HG03457 (cell line): Measurements from ENCODE around the gene PRLHR.
"Not testable (repeated sequence)": the region's sequence is repeated elsewhere in the genome, so short reads cannot be mapped to it uniquely, and the experiment has no call there.

Experiments used
- ATAC-seq: cut with Tn5 transposase; IDR thresholded peaks from one replicate; pipeline ENCODE4 v1.9.1; 2021; ENCODE audit warnings: moderate number of reproducible peaks; ENCODE audit not compliant: unreplicated experiment

Gene PRLHR

GRCh38 chr10:118595598-118596425, at the start of gene PRLHR:
TSS of gene PRLHR (minus strand) at chr10:118595648. CDS start at chr10:118595244, 404 bp downstream.
- ATAC-seq: no peak

- ATAC-seq: no peak
These were observed 46.8 kb upstream of the PRLHR start for GRCh38 chr10:118642228-118642627.

- ATAC-seq: no peak
These were observed 43.2 kb upstream of the PRLHR start for GRCh38 chr10:118638680-118639079.

GRCh38 chr10:118635674-118636402, 40.4 kb upstream of the PRLHR start:
- ATAC-seq: no peak

- ATAC-seq: no peak
These were observed 38.3 kb upstream of the PRLHR start for GRCh38 chr10:118633786-118634185.

GRCh38 chr10:118629211-118629610, 33.8 kb upstream of the PRLHR start:
- ATAC-seq: no peak

- no peak for ATAC-seq
These were observed 32.9 kb upstream of the PRLHR start for GRCh38 chr10:118628397-118628796.

- ATAC-seq: no peak
These were observed 31.5 kb upstream of the PRLHR start for GRCh38 chr10:118626953-118627352.

GRCh38 chr10:118625504-118625903, 30.1 kb upstream of the PRLHR start:
- no peak for ATAC-seq

GRCh38 chr10:118624747-118625146, 29.3 kb upstream of the PRLHR start:
- ATAC-seq: no peak

GRCh38 chr10:118621304-118621942, 26.0 kb upstream of the PRLHR start:
- ATAC-seq: no peak

GRCh38 chr10:118613863-118614262, 18.4 kb upstream of the PRLHR start:
- not testable (repeated sequence) for ATAC-seq

- no peak for ATAC-seq
These were observed 15.1 kb upstream of the PRLHR start for GRCh38 chr10:118610577-118610976.

- no peak for ATAC-seq
These were observed 12.4 kb upstream of the PRLHR start for GRCh38 chr10:118607768-118608354.

- no peak for ATAC-seq
These were observed 10.2 kb upstream of the PRLHR start for GRCh38 chr10:118605694-118606093.

GRCh38 chr10:118596426-118597124, 1.1 kb upstream of the PRLHR start:
- no peak for ATAC-seq

- ATAC-seq: no peak
These were observed 406 bp downstream of the PRLHR start for GRCh38 chr10:118595064-118595420.

- no peak for ATAC-seq
These were observed 920 bp downstream of the PRLHR start for GRCh38 chr10:118594392-118595063.

- ATAC-seq: no peak
These were observed 2.6 kb downstream of the PRLHR start for GRCh38 chr10:118592675-118593330.

GRCh38 chr10:118590334-118590733, 5.1 kb downstream of the PRLHR start:
- ATAC-seq: no peak
